Mesodermal cell (in vitro differentiated cells): ENCODE data around the gene CPEB4.

Experiments
- H3K27ac ChIP-seq: 2 replicates; pipeline ENCODE4 v1.7.0; 2013; ENCODE audit warnings: mild to moderate bottlenecking, low read depth, low read length, moderate library complexity; ENCODE audit not compliant: severe bottlenecking
- H3K36me3 ChIP-seq: 2 replicates; pipeline ENCODE4 v1.7.1; 2013; ENCODE audit warnings: mild to moderate bottlenecking, low read length, moderate library complexity; ENCODE audit not compliant: control insufficient read depth, insufficient read depth
- H3K4me1 ChIP-seq: one replicate; pipeline ENCODE4 v1.7.1; 2013; ENCODE audit warnings: mild to moderate bottlenecking, low read length; ENCODE audit not compliant: insufficient read depth, control insufficient read depth, poor library complexity, severe bottlenecking
- H3K4me3 ChIP-seq: 2 replicates; pipeline ENCODE4 v1.7.0; 2013; ENCODE audit warnings: low read length, control low read depth, mild to moderate bottlenecking; ENCODE audit not compliant: insufficient read depth, poor library complexity, severe bottlenecking; ENCODE audit errors: extremely low read depth
- H3K9me3 ChIP-seq: 2 replicates; pipeline ENCODE4 v1.7.1; 2013; ENCODE audit warnings: mild to moderate bottlenecking, low read length, moderate library complexity; ENCODE audit not compliant: control insufficient read depth
- WGBS, 2 experiments: methylation state at CpG; one replicate each; pipeline ENCODE4 v1.1.5; 2013; ENCODE audit warnings: missing lambda C conversion rate in 2 of 2; ENCODE audit not compliant: insufficient coverage in 2 of 2; 5-methylcytosine and 5-hydroxymethylcytosine counted together

CPEB4 gene

DNA sequence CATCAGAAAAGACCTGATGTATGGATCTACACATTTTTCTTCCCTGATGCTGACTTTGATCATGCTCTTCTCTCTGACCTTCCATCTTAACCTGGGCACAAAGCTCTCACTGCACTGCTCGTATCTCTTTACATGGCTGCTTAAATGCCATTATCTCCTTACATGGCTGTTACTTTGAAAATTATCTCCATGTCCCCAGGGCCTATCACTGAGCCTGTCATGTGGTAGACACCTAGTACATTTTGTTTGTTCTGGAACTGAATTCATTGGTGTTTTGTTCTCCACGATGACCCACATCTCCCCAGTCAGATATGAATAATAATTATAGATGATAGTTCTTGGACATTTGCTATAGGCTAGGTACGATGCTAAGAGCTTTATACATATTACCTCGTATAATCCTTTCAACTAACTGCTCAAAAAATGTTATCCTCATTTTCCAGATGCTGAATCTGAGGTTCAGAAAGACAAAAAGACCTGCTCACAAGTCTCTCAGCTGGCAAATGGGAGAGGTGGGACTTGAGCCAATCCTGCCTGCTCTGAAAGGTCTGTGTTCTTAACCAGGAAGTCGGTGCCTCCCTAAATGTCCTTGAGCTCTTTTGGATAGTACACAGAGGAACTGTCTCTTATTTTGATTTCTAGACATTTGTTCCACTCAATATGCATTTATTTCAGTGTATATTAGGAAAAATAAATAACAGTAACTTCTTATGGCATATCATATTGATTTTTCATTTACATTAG lies 9.8 kb upstream of the CPEB4 start:
- H3K4me3 ChIP-seq: no peak overlapping the region
- H3K27ac ChIP-seq: no peak overlapping the region
- peaks cover 9% of the 10 kb centered on the region for H3K4me1 ChIP-seq
- peaks cover 4% of the 10 kb centered on the region for H3K9me3 ChIP-seq
- no peaks in the 10 kb centered on the region for H3K36me3 ChIP-seq
- WGBS, 2 experiments: 93 to 100% methylated on average over 1 of the region's 5 CpGs

- Histone ChIP-seq H3K27ac (peak overlapping the region; percentile 19), H3K36me3 (no peaks in the 10 kb centered on the region)
- WGBS, 2 experiments: 100% methylated on average over 3 to 4 of the region's 5 CpGs
Observed at GRCh38 chr5:173880306-173880985, 7.7 kb upstream of the CPEB4 start.

GRCh38 chr5:173881811-173882575 lies 6.2 kb upstream of the CPEB4 start:
- H3K27ac ChIP-seq: no peak overlapping the region
- peaks cover 4% of the 10 kb centered on the region for H3K9me3 ChIP-seq
- WGBS, 2 experiments: 98 to 100% methylated on average over 4 of the region's 6 CpGs
- H3K4me1 ChIP-seq: peaks cover 13% of the 10 kb centered on the region
- H3K4me3 ChIP-seq: no peak overlapping the region
- H3K36me3 ChIP-seq: no peaks in the 10 kb centered on the region

More at GRCh38 chr5:173880306-173880985, 7.7 kb upstream of the CPEB4 start:
- H3K4me3 ChIP-seq: no peak overlapping the region
- H3K4me1 ChIP-seq: peaks cover 13% of the 10 kb centered on the region
- H3K9me3 ChIP-seq: peaks cover 4% of the 10 kb centered on the region

DNA sequence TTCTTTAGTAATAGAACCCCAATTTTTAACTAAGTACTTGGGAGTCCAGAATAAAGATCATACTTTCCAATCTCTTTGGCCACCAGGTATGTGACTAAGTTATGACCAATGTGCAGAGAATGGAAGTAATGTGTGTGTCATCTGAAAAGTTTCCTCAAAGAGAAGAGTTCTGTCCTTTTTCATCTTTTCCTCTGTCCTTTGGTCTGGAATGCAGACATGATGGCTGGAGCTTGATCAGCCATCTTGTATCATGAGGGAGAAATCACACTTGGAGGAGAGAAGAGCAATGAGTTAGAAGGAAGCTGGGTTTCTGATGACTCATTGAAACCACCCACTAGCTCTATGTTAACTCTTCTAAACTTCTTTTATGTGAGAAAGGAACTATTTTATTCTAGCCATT lies 5.5 kb upstream of the CPEB4 start:
- Histone ChIP-seq H3K36me3 (no peaks in the 10 kb centered on the region), H3K27ac (no peak overlapping the region), H3K4me3 (no peak overlapping the region), H3K4me1 (peaks cover 13% of the 10 kb centered on the region), H3K9me3 (peaks cover 4% of the 10 kb centered on the region)

DNA sequence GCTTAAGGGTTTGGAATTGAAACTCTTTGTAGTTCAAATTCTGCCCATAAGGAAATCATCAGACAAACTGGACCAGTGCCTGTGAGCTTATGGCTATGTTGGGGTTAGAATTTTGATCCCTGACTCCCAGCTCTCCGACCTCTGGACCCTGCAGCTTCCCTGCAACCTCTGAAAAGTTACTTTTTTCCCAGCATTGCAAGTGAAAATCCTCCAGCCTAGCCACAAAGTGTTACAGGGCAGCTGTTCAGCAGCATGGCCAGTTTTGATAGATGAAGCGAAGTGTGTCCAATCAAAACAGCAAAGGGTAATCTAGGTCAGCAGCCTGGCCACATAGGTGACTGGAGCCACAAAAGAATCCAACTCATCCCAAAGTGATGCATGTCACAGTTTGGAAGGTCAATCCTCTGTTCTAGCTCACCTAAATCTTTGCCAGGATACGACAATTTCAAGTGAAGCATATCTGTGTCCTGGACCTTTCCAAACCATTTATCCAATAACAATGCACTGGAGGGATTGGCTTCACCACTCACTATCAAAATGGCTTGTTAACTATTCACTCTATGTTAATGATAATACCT lies 4.7 kb upstream of the CPEB4 start:
- peaks cover 4% of the 10 kb centered on the region for H3K9me3 ChIP-seq
- H3K4me3 ChIP-seq: no peak overlapping the region
- no peak overlapping the region for H3K27ac ChIP-seq
- 94 to 100% methylated on average over 2 to 3 of the region's 3 CpGs for WGBS, 2 experiments
- peaks cover 13% of the 10 kb centered on the region for H3K4me1 ChIP-seq
- H3K36me3 ChIP-seq: no peaks in the 10 kb centered on the region

- WGBS, 2 experiments: 80 to 84% methylated on average over 2 of the region's 2 CpGs
- Histone ChIP-seq H3K36me3 (no peaks in the 10 kb centered on the region), H3K4me3 (no peak overlapping the region), H3K9me3 (peaks cover 4% of the 10 kb centered on the region), H3K27ac (no peak overlapping the region), H3K4me1 (peaks cover 17% of the 10 kb centered on the region)
Observed at GRCh38 chr5:173884402-173885053, 3.6 kb upstream of the CPEB4 start.

GRCh38 chr5:173885054-173885443 lies 3.1 kb upstream of the CPEB4 start:
- Histone ChIP-seq H3K27ac (no peak overlapping the region), H3K36me3 (no peaks in the 10 kb centered on the region), H3K4me3 (no peak overlapping the region), H3K4me1 (peaks cover 21% of the 10 kb centered on the region), H3K9me3 (peaks cover 4% of the 10 kb centered on the region)
- WGBS, 2 experiments: no CpG with 5 or more reads among the region's 1 CpG

DNA sequence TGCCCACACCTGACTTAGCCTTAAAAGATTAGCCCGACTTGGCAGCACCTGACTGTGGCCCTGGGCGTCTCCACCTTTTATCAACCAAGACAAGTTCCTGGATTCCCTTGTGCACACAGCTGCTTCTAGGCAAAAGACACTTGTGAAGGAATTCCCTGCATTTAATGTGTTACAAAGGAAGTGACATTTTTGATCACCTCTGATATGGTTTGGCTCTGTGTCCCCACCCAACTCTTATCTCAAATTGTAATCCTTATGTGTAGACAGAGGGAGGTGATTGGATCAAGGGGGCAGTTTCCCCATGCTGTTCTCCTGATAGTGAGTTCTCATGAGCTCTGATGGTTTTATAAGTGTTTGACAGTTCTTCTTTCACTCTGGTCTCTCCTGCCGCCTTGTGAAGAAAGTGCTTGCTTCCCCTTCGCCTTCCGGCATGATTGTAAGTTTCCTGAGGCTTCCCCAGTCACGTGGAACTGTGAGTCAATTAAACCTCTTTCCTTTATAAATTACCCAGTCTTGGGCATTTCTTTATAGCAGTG lies 2.6 kb upstream of the CPEB4 start:
- H3K36me3 ChIP-seq: no peaks in the 10 kb centered on the region
- H3K9me3 ChIP-seq: peaks cover 4% of the 10 kb centered on the region
- H3K4me3 ChIP-seq: no peak overlapping the region
- 69 to 86% methylated on average over 2 to 3 of the region's 6 CpGs for WGBS, 2 experiments
- no peak overlapping the region for H3K27ac ChIP-seq
- peaks cover 20% of the 10 kb centered on the region for H3K4me1 ChIP-seq

DNA sequence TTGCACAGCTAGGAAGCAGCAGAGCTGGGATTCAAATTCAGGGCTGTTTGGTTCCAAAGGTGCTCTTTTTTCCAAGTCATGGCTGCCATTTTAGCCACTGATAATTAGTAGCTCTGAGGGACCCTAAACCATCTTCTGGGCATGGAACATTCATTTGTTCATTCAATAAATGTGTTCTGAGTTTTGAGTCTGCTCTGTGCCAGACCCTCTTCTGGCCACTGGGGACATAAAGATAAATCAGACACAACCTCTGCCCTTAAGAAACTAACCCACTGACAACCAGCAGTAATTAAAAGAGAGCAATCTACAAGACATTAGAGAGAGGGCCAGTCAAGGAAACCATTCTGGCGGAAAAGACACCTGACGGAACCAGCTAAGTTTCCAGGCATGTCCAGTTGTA lies 2.0 kb upstream of the CPEB4 start:
- Histone ChIP-seq H3K36me3 (no peaks in the 10 kb centered on the region), H3K9me3 (peaks cover 4% of the 10 kb centered on the region), H3K4me3 (no peak overlapping the region), H3K4me1 (peaks cover 19% of the 10 kb centered on the region), H3K27ac (no peak overlapping the region)
- WGBS, 2 experiments: 96 to 100% methylated on average over 2 of the region's 2 CpGs

- Histone ChIP-seq H3K4me3 (peak overlapping the region; percentile 93), H3K9me3 (no peaks in the 10 kb centered on the region), H3K36me3 (no peaks in the 10 kb centered on the region), H3K27ac (no peak overlapping the region), H3K4me1 (peaks cover 19% of the 10 kb centered on the region)
- 3 to 4% methylated on average over 8 to 16 of the region's 37 CpGs for WGBS, 2 experiments
Observed at GRCh38 chr5:173888473-173889131, 453 bp downstream of the CPEB4 start.
